Erythroblast (primary cell): ENCODE data around the gene DDX50.

ENCODE experiments used
- GATA1 ChIP-seq: IDR thresholded peaks from 2 replicates; pipeline ENCODE4 v1.6.1; 2011; ENCODE audit warnings: low read depth, mild to moderate bottlenecking, control low read depth, low read length, moderate library complexity
- POLR2A ChIP-seq: IDR thresholded peaks from 2 replicates; pipeline ENCODE4 v1.6.1; 2011; ENCODE audit warnings: mild to moderate bottlenecking, low read length

DNA sequence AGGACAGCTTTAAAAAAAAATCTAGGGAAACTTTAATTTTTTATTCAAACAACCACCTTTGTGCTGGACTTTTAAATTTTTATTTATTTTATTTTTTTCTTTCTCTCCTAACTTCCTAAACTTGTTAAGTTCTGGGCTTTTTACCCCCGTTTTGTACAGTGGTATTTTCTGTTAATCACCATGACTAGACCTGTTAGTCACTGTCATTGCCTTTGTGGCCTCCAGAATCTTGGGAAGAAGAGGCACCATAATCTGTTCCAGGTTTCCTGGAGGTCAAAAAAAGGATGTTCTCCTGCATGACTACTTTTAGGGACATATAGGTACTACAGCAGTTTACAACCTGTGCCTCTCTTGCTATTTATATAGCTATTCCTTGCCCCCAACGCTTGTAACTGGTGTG is 31.1 kb upstream of the DDX50 start:
- TF ChIP-seq POLR2A (no peak), GATA1 (no peak)
